H1 (cell line): ENCODE measurements around the gene ELFN1. TPM values are rescaled to one million over a fixed set of nuclear protein-coding genes. Genes with fewer than 3 reads are reported as not detected.

Experiments used
- CTCF ChIA-PET: fragments of 300-600 bp; sonication (Branson Sonifier 250); formaldehyde crosslinking; loops from one replicate; lab custom pipeline; 2021; ENCODE audit not compliant: partially characterized antibody; lab: Charles Lee
- POLR2A ChIA-PET: fragments of 300-600 bp; sonication (Branson Sonifier 250); formaldehyde crosslinking; loops from one replicate; lab custom pipeline; 2021; ENCODE audit warnings: inconsistent platforms; ENCODE audit not compliant: partially characterized antibody; lab: Charles Lee
- DNase-seq, 2 experiments: peaks; one replicate each; pipeline versions ENCODE4 v3.0.0 to v3.0.0-alpha.2; 2010 to 2022; ENCODE audit warnings: low spot score in 2 of 2, low read depth in 1 of 2, mixed read lengths in 1 of 2
- FAIRE-seq: peaks from 2 replicates; lab custom pipeline; 2011; peaks lifted over from hg19 to GRCh38; lab: Jason Lieb, UNC
- H2AFZ ChIP-seq: 2 replicates; pipeline ENCODE4 v1.8.1; 2012; ENCODE audit warnings: low read length, inconsistent platforms
- H2AK5ac ChIP-seq: 2 replicates; pipeline ENCODE4 v1.6.1; 2013; ENCODE audit warnings: low read depth, low read length
- H2BK120ac ChIP-seq: replicated peaks from 2 replicates; pipeline ENCODE3; 2013; ENCODE audit warnings: low read depth, low read length, inconsistent platforms
- H2BK12ac ChIP-seq: 2 replicates; pipeline ENCODE4 v1.6.1; 2013; ENCODE audit warnings: low read depth, low read length
- H2BK15ac ChIP-seq: 2 replicates; pipeline ENCODE4 v1.6.1; 2013; ENCODE audit warnings: low read length
- H2BK20ac ChIP-seq: 2 replicates; pipeline ENCODE4 v1.6.1; 2013; ENCODE audit warnings: low read length
- H2BK5ac ChIP-seq: 2 replicates; pipeline ENCODE4 v1.6.1; 2013; ENCODE audit warnings: low read depth, low read length
- H3K14ac ChIP-seq: 2 replicates; pipeline ENCODE4 v1.6.1; 2013; ENCODE audit warnings: inconsistent platforms; ENCODE audit not compliant: insufficient read length
- H3K18ac ChIP-seq: 2 replicates; pipeline ENCODE4 v1.6.1; 2013; ENCODE audit warnings: low read length; ENCODE audit errors: extremely low read depth
- H3K23ac ChIP-seq: 2 replicates; pipeline ENCODE4 v1.6.1; 2013; ENCODE audit warnings: inconsistent platforms; ENCODE audit not compliant: insufficient read length
- H3K23me2 ChIP-seq: 2 replicates; pipeline ENCODE4 v1.6.1; 2013; ENCODE audit warnings: low read depth, low read length
- H3K27ac ChIP-seq: 2 replicates; pipeline ENCODE4 v1.6.1; 2011; ENCODE audit warnings: low read depth, low read length, inconsistent platforms
- H3K27me3 ChIP-seq, 4 experiments: replicated peaks in 1 of 4; 1 replicate in 1 of 4; 2 replicates in 3 of 4; pipeline versions ENCODE4 v1.6.1 to v1.8.1; 2011 to 2013; ENCODE audit warnings: low read length in 3 of 4, mild to moderate bottlenecking in 3 of 4, inconsistent platforms in 2 of 4, mixed read lengths in 2 of 4, moderate library complexity in 1 of 4; ENCODE audit not compliant: control insufficient read depth in 3 of 4, insufficient read depth in 3 of 4; ENCODE audit errors: extremely low read depth in 1 of 4
- H3K36me3 ChIP-seq, 4 experiments: 2 replicates each; pipeline versions ENCODE4 v1.6.1 to v1.8.1; 2011 to 2013; ENCODE audit warnings: mild to moderate bottlenecking in 4 of 4, low read length in 3 of 4, moderate library complexity in 2 of 4, control low read depth in 1 of 4, inconsistent platforms in 1 of 4; ENCODE audit not compliant: insufficient read depth in 4 of 4, control insufficient read depth in 2 of 4
- H3K4ac ChIP-seq: replicated peaks from 2 replicates; pipeline ENCODE3; 2013; ENCODE audit warnings: low read length, low read depth, mixed read lengths, inconsistent platforms; ENCODE audit not compliant: insufficient read length
- H3K4me1 ChIP-seq, 4 experiments: replicated peaks in 1 of 4; 1 replicate in 1 of 4; 2 replicates in 3 of 4; pipeline versions ENCODE4 v1.6.1 to v1.8.1; 2011 to 2013; ENCODE audit warnings: low read length in 3 of 4, inconsistent platforms in 2 of 4, mixed read lengths in 1 of 4; ENCODE audit not compliant: insufficient read depth in 4 of 4, control insufficient read depth in 3 of 4
- H3K4me2 ChIP-seq, 2 experiments: 2 replicates each; pipeline versions ENCODE4 v1.6.1 to v1.8.1; 2011 to 2013; ENCODE audit warnings: low read depth in 2 of 2, low read length in 2 of 2, control low read depth in 1 of 2, inconsistent platforms in 1 of 2, mild to moderate bottlenecking in 1 of 2; ENCODE audit not compliant: insufficient read depth in 1 of 2
- H3K4me3 ChIP-seq, 4 experiments: fragments of 200-600, 300-600 bp in 1 of 4; sonication (generic), shearing (Covaris generic), sonication (Bioruptor Twin) in 1 of 4; 2 replicates each; pipeline versions ENCODE4 v1.5.1 to v1.8.1; 2011 to 2016; ENCODE audit warnings: low read length in 4 of 4, low read depth in 3 of 4, control low read depth in 2 of 4, inconsistent platforms in 2 of 4, mild to moderate bottlenecking in 2 of 4, mixed read lengths in 1 of 4, moderate library complexity in 1 of 4; ENCODE audit not compliant: insufficient read depth in 2 of 4; ENCODE audit errors: extremely low read depth in 1 of 4
- H3K56ac ChIP-seq: replicated peaks from 2 replicates; pipeline ENCODE3; 2013; ENCODE audit warnings: low read depth, mild to moderate bottlenecking, mixed read lengths, low read length, inconsistent platforms; ENCODE audit not compliant: insufficient read length
- H3K79me1 ChIP-seq: 2 replicates; pipeline ENCODE4 v1.6.1; 2013; ENCODE audit warnings: low read depth, low read length, control low read depth
- H3K79me2 ChIP-seq, 2 experiments: 2 replicates each; pipeline versions ENCODE4 v1.6.1 to v1.8.1; 2012 to 2013; ENCODE audit warnings: low read length in 2 of 2, mild to moderate bottlenecking in 2 of 2, inconsistent platforms in 1 of 2; ENCODE audit not compliant: insufficient read depth in 2 of 2, control insufficient read depth in 1 of 2
- H3K9ac ChIP-seq, 4 experiments: replicated peaks in 1 of 4; 1 replicate in 1 of 4; 2 replicates in 3 of 4; pipeline versions ENCODE4 v1.6.1 to v1.8.1; 2011 to 2013; ENCODE audit warnings: low read depth in 3 of 4, low read length in 3 of 4, control low read depth in 2 of 4, mild to moderate bottlenecking in 2 of 4, moderate library complexity in 2 of 4, inconsistent platforms in 1 of 4; ENCODE audit errors: extremely low read depth in 1 of 4
- H3K9me3 ChIP-seq, 2 experiments: 2 replicates each; pipeline versions ENCODE4 v1.6.1 to v1.8.1; 2012 to 2013; ENCODE audit warnings: mild to moderate bottlenecking in 2 of 2, moderate library complexity in 2 of 2, control low read depth in 1 of 2, inconsistent platforms in 1 of 2, low read depth in 1 of 2, low read length in 1 of 2, mixed read lengths in 1 of 2; ENCODE audit not compliant: insufficient read depth in 2 of 2
- H4K20me1 ChIP-seq, 2 experiments: replicated peaks in 1 of 2; 2 replicates each; pipeline versions ENCODE3 to v1.8.1; 2011 to 2013; ENCODE audit warnings: inconsistent platforms in 2 of 2, low read length in 2 of 2, mild to moderate bottlenecking in 1 of 2; ENCODE audit not compliant: insufficient read depth in 2 of 2, control insufficient read depth in 1 of 2
- H4K5ac ChIP-seq: 2 replicates; pipeline ENCODE4 v1.6.1; 2013; ENCODE audit warnings: low read length, low read depth, mixed read lengths, inconsistent platforms; ENCODE audit not compliant: insufficient read length
- H4K8ac ChIP-seq: 2 replicates; pipeline ENCODE4 v1.8.0; 2013; ENCODE audit warnings: mild to moderate bottlenecking, moderate library complexity, low read length, inconsistent platforms; ENCODE audit not compliant: insufficient read depth; ENCODE audit errors: extremely low read depth
- H4K91ac ChIP-seq: replicated peaks from 2 replicates; pipeline ENCODE3; 2013; ENCODE audit warnings: low read length, mixed read lengths, inconsistent platforms; ENCODE audit not compliant: insufficient read length
- KDM1A ChIP-seq: fragments of 200-600, 300-600 bp; sonication (generic); IDR thresholded peaks from 2 replicates; pipeline ENCODE4 v1.7.1; 2016; ENCODE audit warnings: mild to moderate bottlenecking, low read length, borderline replicate concordance
- RNF2 ChIP-seq: fragments of 200-900, 300-1000 bp; sonication (generic); IDR thresholded peaks from 2 replicates; pipeline ENCODE4 v1.7.1; 2016; ENCODE audit warnings: borderline replicate concordance, low read depth, mild to moderate bottlenecking, antibody characterized with exemption, low read length; ENCODE audit not compliant: poor library complexity, severe bottlenecking; ENCODE audit errors: missing control alignments
- WGBS, 2 experiments: shearing (Covaris generic) in 1 of 2; methylation state at CpG; one replicate each; pipeline versions ENCODE4 v1.1.6 to v1.1.7; 2013 to 2015; ENCODE audit warnings: low lambda C conversion rate in 2 of 2, mixed read lengths in 2 of 2, inconsistent platforms in 1 of 2, low coverage in 1 of 2, missing lambda C conversion rate in 1 of 2; ENCODE audit not compliant: insufficient replicate concordance in 2 of 2, insufficient coverage in 1 of 2, insufficient read length in 1 of 2; ENCODE audit errors: extremely low coverage in 1 of 2, missing lambda C conversion rate in 1 of 2; 5-methylcytosine and 5-hydroxymethylcytosine counted together
- polyA plus RNA-seq, 7 experiments: library from polyadenylated mRNA; depleted of rRNA in 3 of 7; stranded (reverse) in 5 of 7; unstranded in 2 of 7; fragments of >200 nt in 5 of 7; fragments of 200-250 nt in 2 of 7; gene quantifications; 1 replicate in 5 of 7; 2 replicates in 1 of 7; 4 replicates in 1 of 7; pipeline versions ENCODE4 v1.2.1 to v1.2.3, GENCODE V29; 2011 to 2013; ENCODE audit warnings: missing spikeins in 2 of 7, mixed read lengths in 2 of 7
- total RNA-seq: library from RNA; stranded (reverse); fragmentation: NEBNext Ultra II Directional; extraction: Animal tissue kit (Norgen Biotek cat#: 25700); gene quantifications from 2 replicates; pipeline ENCODE4 v1.2.1, GENCODE V29; 2021

Gene ELFN1
- total and polyA plus RNA-seq, 2 of the 8 experiments (the other 6 are each of a cell fraction or from before 2014, with no cell fraction given) = 2.0 to 4.5 TPM

DNA sequence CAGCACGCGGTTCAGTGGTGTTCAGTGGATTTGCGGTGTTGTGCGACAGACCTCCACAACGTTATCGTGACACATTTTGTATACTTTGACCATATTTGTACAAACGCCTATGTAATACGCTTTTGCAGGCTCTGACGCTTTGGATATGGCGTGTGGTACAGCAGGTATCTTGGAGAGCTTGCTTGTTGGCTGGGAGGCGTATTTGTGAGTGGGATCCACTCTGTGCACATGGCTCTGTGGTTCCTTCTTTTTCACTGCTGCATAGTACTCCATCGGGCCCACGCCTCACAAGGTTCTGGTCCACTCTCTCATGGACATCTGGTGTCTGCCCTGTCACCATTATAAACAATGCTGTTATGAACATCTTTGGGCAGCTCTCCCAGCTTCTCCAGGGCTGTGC lies 53.2 kb downstream of the ELFN1 start:
- Histone ChIP-seq H3K4ac (no peak overlapping the region), H3K4me3 (no peak overlapping the region), H3K79me2 (no peaks in the 10 kb centered on the region), H4K91ac (no peak overlapping the region), H3K9me3 (no peaks in the 10 kb centered on the region; a peak in 1 of 4 replicates), H3K36me3 (no peaks in the 10 kb centered on the region), H3K14ac (no peak overlapping the region), H4K20me1 (peaks cover 0 to 2% of the 10 kb centered on the region in 2 experiments), H3K23me2 (peaks cover 1% of the 10 kb centered on the region; the same call in 1 of the 2 replicates), H3K56ac (no peak overlapping the region), H3K27ac (no peak overlapping the region), H2AFZ (no peak overlapping the region), H3K23ac (no peak overlapping the region), H3K4me2 (no peak overlapping the region), H2BK20ac (no peak overlapping the region), H3K9ac (no peak overlapping the region), H3K27me3 (no peaks in the 10 kb centered on the region), H3K4me1 (peaks cover 0 to 22% (median 12%) of the 10 kb centered on the region in 4 experiments; a peak in 6 of 7 replicates), H2AK5ac (no peak overlapping the region), H4K5ac (no peak overlapping the region), H2BK5ac (no peak overlapping the region), H2BK120ac (no peak overlapping the region), H3K79me1 (peaks cover 2% of the 10 kb centered on the region; the same call in 1 of the 2 replicates), H2BK12ac (no peak overlapping the region), H2BK15ac (no peak overlapping the region), H4K8ac (no peak overlapping the region), H3K18ac (no peak overlapping the region)
- FAIRE-seq = no peak
- no peak for DNase-seq
- 88% methylated on average over 13 of the region's 13 CpGs; no CpG with 5 or more reads in 1 of the 2 experiments for WGBS, 2 experiments
- ChIA-PET POLR2A (no interaction called here), CTCF (interaction anchor here (0.7 kb wide), 1 partner anchor 37 kb away, joined by 3 read pairs; no protein-coding TSS in a partner anchor)
- TF ChIP-seq RNF2 (no peak), KDM1A (0 out of 2 replicates have a peak, but pooled peaks have one; percentile 33)
